SK-N-MC (cell line): Measurements from ENCODE around the gene PTPN6.

Experiments used
- EZH2 ChIP-seq: fragments of 200-600 bp; sonication (generic); IDR thresholded peaks from one replicate; pipeline ENCODE4 v1.6.1; 2017; ENCODE audit warnings: antibody characterized with exemption
- POLR2AphosphoS5 ChIP-seq: IDR thresholded peaks from 2 replicates; pipeline ENCODE4 v1.6.1; 2012; ENCODE audit warnings: mild to moderate bottlenecking, low read depth, low read length, borderline replicate concordance

GRCh38 chr12:6963016-6963731 lies 12.0 kb downstream of the PTPN6 start:
- TF ChIP-seq POLR2AphosphoS5 (no peak), EZH2 (no peak)
